WERI-Rb-1 (cell line): Measurements from ENCODE around the gene SLC25A41.

Experiments
- DNase-seq: peaks from one replicate; pipeline ENCODE4 v3.0.0-alpha.2; 2020
- H3K27ac ChIP-seq: fragments of 250-450 bp; sonication (Bioruptor Pico); 2 replicates; pipeline ENCODE4 v1.5.1; 2020; ENCODE audit warnings: mild to moderate bottlenecking, moderate library complexity
- H3K27me3 ChIP-seq: fragments of 250-450 bp; sonication (Bioruptor Pico); 2 replicates; pipeline ENCODE4 v1.5.1; 2021; ENCODE audit warnings: mild to moderate bottlenecking, low read depth, moderate library complexity; ENCODE audit not compliant: insufficient read depth, severe bottlenecking
- H3K36me3 ChIP-seq: fragments of 250-450 bp; sonication (Bioruptor Pico); 2 replicates; pipeline ENCODE4 v1.5.1; 2020; ENCODE audit warnings: mild to moderate bottlenecking, moderate library complexity
- H3K4me3 ChIP-seq: 2 replicates; pipeline ENCODE4 v1.5.1; 2011; ENCODE audit warnings: low read depth, mild to moderate bottlenecking, control low read depth, low read length
- H3K9me3 ChIP-seq: fragments of 250-450 bp; sonication (Bioruptor Pico); 2 replicates; pipeline ENCODE4 v1.5.1; 2021; ENCODE audit warnings: mild to moderate bottlenecking, moderate library complexity; ENCODE audit not compliant: severe bottlenecking
- CTCF ChIP-seq: IDR thresholded peaks from 2 replicates; pipeline ENCODE4 v1.5.1; 2011; ENCODE audit warnings: low read depth, mild to moderate bottlenecking, control low read depth, inconsistent platforms, low read length

The SLC25A41 gene

DNA sequence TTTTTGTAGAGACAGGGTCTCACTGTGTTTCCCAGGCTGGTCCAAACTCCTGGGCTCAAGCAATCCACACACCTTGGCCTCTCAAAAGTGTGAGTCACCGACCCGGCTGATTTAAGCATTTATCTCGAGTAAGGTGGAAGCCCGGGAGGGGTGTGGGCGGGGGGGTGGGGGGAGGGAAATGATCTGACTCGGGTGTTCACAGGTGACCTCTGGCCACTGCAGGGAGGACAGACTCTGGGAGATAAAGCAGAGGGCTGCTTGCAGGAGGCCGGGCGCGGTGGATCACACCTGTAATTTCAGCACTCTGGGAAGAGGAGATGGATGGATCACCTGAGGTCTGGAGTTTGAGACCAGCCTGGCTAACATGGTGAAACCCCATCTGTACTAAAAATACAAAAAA, 40.1 kb upstream of the SLC25A41 start:
- no peak for TF ChIP-seq CTCF
- Histone ChIP-seq H3K36me3 (no peaks in the 10 kb centered on the region), H3K27ac (no peak overlapping the region), H3K27me3 (no peaks in the 10 kb centered on the region), H3K4me3 (no peak overlapping the region), H3K9me3 (no peaks in the 10 kb centered on the region)
- DNase-seq: no peak

GRCh38 chr19:6472713-6473112, 39.1 kb upstream of the SLC25A41 start:
- Histone ChIP-seq H3K9me3 (no peaks in the 10 kb centered on the region), H3K27ac (no peak overlapping the region), H3K4me3 (no peak overlapping the region), H3K27me3 (no peaks in the 10 kb centered on the region), H3K36me3 (no peaks in the 10 kb centered on the region)
- no peak for DNase-seq
- no peak for TF ChIP-seq CTCF

DNA sequence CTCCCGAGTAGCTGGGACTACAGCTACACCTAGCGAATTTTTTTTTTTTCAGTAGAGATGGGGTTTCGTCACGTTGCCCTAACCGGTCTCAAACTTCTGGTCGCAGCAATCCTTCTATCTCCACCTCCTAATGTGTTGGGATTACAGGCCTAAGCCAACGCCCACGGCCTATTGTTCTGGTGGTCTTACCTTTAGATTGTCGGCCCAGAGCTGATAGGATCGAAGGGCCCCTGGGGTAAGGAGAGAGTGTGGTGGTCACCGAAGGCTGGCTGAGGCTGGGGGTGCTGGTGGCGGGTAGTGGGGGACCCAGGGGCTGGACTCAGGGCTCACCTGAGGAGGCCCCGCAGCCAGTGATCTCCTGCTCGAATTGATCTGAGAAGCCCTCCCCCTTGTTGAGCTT, 37.5 kb upstream of the SLC25A41 start:
- H3K36me3 ChIP-seq: no peaks in the 10 kb centered on the region
- no peak for DNase-seq
- peaks cover 5% of the 10 kb centered on the region for H3K27me3 ChIP-seq
- H3K27ac ChIP-seq: no peak overlapping the region
- no peaks in the 10 kb centered on the region for H3K9me3 ChIP-seq
- no peak for TF ChIP-seq CTCF
- no peak overlapping the region for H3K4me3 ChIP-seq

DNA sequence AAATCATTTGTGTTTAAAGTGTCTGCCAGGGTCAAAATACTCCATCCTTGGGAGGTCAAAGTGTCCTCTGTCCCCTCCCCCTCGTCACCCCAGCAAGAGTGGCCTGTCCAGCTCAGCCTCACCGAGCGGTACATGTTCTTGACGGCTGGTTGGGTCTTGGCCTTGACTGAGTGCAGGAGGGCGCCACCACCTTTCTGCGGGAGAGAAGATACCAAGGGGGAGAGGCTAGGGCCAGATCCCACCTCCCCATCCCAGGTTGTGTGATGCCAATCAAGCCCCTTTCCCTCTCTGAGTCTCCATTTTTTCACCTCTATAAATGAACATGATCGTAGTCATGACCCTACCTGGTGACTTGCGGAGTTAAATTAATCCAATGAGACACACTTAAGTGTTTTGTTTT, 36.6 kb upstream of the SLC25A41 start:
- TF ChIP-seq CTCF: no peak
- H3K9me3 ChIP-seq: no peaks in the 10 kb centered on the region
- no peaks in the 10 kb centered on the region for H3K36me3 ChIP-seq
- H3K27me3 ChIP-seq: peaks cover 5% of the 10 kb centered on the region
- no peak overlapping the region for H3K4me3 ChIP-seq
- H3K27ac ChIP-seq: no peak overlapping the region
- DNase-seq: no peak

DNA sequence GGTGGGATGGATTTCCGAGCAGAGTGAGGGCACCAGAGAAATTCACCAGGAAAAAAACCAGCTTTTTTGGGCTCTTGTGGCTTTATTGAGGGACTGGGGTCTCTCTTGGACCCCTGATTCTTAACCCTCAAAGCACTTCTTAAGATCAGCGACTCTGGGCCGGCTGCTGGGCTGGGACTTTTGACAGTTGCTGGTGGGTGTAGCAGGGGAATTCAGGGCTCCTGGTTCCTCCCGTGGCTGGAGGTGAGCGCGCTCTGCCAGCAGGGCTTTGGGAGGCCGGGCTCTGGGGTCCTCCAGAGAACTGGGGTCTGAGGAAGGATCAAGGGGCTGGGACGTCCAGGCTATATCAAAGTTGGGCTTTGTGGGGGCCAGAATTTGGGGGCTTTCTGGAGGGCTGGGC, 33.8 kb upstream of the SLC25A41 start:
- no peak overlapping the region for H3K27ac ChIP-seq
- no peaks in the 10 kb centered on the region for H3K36me3 ChIP-seq
- peaks cover 5% of the 10 kb centered on the region for H3K27me3 ChIP-seq
- H3K4me3 ChIP-seq: no peak overlapping the region
- no peak for DNase-seq
- H3K9me3 ChIP-seq: no peaks in the 10 kb centered on the region
- no peak for TF ChIP-seq CTCF

- TF ChIP-seq CTCF: no peak
- no peak for DNase-seq
- H3K27me3 ChIP-seq: peaks cover 5% of the 10 kb centered on the region
- H3K9me3 ChIP-seq: no peaks in the 10 kb centered on the region
- H3K36me3 ChIP-seq: no peaks in the 10 kb centered on the region
- H3K27ac ChIP-seq: no peak overlapping the region
- H3K4me3 ChIP-seq: no peak overlapping the region
Observed at GRCh38 chr19:6466526-6467248, 33.1 kb upstream of the SLC25A41 start.
